GM21390 (cell line): ENCODE data around the gene XRCC5.
A peak's percentile ranks its signal among the peaks of the same experiment; 100 is the strongest.
"Not testable (repeated sequence)": the region's sequence is repeated elsewhere in the genome, so short reads cannot be mapped to it uniquely, and the experiment has no call there.

Experiments
- ATAC-seq: cut with Tn5 transposase; IDR thresholded peaks from one replicate; pipeline ENCODE4 v1.9.1; 2021; ENCODE audit not compliant: unreplicated experiment

Gene XRCC5

GRCh38 chr2:216116418-216116817 lies 7.3 kb downstream of the XRCC5 start:
- ATAC-seq = no peak

GRCh38 chr2:216117561-216118340 lies 8.6 kb downstream of the XRCC5 start:
- ATAC-seq = no peak

- ATAC-seq = no peak
Observed at GRCh38 chr2:216118474-216118873, 9.3 kb downstream of the XRCC5 start.

GRCh38 chr2:216119146-216119545 lies 10.0 kb downstream of the XRCC5 start:
- no peak for ATAC-seq

DNA sequence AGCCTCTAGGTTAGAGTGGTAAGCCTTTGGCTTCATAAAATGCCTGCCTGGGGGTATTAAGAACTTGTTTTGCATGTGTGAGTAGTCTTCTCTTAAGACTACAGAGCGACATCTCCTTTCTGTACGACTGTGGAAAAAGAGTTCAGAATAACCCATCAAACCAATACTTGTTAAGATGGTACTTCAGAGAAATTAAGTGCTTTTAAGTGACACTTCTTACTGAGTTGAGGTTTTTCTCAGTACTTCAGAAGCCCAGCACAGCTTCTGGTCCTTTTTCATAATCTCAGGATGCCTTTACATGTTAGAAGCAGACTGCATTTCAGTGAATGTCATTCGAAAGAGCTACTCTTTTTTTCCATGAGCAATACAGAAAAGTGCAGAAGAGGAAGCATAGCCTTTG lies 10.8 kb downstream of the XRCC5 start:
- ATAC-seq = no peak

- ATAC-seq = no peak
Observed at GRCh38 chr2:216121255-216121654, 12.1 kb downstream of the XRCC5 start.

GRCh38 chr2:216126943-216127342 lies 17.8 kb downstream of the XRCC5 start:
- ATAC-seq = no peak

DNA sequence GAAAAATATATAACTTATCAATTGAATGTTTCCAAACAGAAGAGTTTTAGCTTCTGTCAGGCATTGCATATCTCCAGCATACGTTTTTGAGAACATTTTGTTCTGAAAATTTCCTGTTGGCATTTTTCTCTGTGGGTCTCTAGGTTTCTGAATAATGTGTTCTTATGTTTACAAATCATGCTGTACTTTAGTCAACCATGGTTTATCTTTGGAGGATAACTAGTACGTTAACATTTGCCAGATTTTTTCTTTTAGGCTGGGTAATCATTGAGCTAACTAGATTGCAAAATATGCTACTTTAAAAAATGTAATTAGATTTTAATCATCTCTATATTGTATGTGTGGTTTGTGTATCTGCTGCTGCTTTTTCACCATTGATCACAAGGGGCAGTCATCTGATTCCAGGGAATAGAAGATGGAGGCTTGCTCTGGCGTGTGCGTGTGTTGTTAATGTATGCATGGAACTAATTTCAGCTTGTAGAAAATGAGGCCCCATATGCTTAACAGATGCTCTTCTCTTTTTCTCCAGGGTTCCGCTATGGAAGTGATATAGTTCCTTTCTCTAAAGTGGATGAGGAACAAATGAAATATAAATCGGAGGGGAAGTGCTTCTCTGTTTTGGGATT lies 21.3 kb downstream of the XRCC5 start:
- no peak for ATAC-seq

GRCh38 chr2:216131175-216131926 lies 22.2 kb downstream of the XRCC5 start:
- ATAC-seq = no peak

- no peak for ATAC-seq
Observed at GRCh38 chr2:216132585-216132984, 23.4 kb downstream of the XRCC5 start.

DNA sequence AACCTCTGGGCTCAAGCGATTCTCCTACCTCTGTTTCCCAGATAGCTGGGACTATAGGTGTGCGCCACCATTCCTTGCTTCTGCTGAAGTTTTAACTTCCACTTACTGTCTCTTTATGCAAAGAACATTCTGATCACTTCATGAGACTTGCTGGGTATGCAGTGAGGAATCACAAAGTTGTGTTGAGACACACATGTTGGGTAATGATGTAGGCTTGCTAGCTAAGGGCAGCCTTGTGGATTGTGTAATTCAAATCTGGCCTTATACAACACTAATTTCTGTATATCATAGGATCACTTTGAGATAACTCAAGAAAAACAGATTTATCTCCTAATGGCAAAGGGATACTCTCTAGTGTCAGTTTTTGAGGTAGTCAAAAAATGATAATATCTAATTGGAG lies 24.2 kb downstream of the XRCC5 start:
- ATAC-seq = no peak

DNA sequence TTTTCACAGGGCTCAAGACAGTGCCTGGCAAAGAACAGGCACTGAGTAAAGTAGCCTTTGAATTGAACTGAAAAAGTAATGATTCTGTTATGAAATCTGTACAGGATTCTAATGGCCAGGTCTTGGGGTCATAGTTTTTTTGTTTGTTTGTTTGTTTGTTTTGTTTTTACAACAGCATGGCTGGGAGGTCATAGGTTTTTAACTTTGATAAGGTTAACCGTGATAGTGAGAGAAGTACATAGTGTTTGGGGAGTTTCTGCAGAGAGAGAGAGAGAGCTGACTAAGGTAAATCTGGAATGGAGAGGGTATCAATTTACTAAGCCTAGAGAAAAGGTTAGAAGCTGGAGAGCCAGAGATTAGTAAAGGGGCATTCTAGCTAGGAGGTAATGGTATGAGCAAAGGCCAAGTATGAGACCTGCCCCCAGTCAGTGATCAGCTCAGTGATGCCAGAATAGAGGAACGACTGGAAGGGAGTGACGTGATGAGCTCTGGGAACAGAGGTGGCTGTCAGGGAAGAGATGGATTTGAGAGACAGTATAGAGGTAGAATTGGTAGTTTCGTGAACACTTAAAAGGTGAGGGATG lies 25.9 kb downstream of the XRCC5 start:
- no peak for ATAC-seq

DNA sequence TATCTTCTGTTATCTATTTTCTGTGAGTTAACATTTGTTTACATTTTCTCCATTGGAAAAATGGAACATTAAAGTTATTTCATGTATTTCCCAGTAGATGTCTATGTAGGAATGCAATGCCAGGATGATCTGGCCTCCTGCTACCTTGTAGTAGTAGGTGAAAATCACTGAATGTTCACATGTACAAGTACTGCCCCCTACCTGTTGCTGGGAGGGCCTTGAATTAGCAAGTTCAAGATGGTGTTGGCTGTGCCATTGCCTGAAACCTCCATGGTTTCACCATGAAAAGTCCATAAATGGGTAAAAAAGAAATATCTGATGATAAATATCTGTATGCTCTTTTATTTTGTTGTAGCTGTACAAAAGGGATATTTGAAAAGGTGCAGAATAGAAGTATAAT lies 30.7 kb downstream of the XRCC5 start:
- ATAC-seq = no peak

DNA sequence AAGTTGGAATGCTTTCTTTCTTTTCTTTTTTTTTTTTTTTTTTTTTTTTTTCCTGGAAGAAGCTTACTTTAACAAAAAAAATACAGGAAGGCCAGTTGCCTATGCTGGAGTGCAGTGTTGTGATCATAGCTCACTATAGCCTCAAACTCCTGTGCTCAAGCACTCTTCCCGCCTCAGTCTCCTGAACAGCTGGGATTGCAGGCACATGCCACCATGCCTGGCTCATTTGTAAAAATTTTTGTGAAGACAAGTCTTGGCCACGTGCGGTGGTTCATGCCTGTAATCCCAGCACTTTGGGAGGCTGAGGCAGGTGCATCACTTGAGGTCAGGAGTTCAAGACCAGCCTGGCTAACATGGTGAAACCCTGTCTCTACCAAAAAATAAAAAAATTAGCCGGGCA lies 32.4 kb downstream of the XRCC5 start:
- ATAC-seq = not testable (repeated sequence)

DNA sequence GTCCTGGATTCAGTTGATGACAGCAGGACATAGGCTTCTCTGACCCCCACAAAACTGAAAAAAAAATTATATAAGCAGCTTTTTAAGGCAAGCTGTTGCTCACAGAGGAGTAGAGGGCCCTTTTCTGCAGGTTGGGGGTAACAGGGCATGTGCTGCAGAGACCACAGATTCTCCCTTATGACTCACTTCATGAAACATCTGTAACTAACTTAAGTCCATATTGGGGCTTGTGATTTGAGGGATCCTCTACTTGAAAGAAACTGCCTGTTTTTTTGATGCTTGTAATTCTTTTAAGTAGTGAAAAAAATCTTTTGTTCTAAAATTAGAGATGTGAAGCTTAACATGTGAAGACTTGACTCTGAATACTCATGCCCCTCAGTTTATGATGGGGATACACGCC lies 33.4 kb downstream of the XRCC5 start:
- peak; percentile 98 for ATAC-seq

DNA sequence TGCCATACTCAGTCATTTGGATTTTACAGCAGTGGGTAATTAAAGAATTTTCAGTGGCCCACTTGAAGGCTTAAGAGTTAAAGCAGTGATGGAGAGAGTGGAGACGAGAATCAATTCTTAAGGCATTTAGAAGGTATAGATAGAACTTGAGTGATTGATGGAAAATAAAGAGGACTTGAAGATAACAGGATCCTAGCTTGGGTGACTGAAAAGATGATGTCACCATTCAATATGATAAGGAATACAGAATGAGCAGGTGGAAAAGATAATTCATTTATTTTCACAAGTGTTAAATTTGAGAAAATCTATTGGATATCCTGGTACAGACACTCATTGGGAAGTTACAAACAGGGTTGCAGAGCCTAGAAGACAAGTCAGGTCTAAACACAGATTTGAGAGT lies 35.2 kb downstream of the XRCC5 start:
- ATAC-seq = no peak

DNA sequence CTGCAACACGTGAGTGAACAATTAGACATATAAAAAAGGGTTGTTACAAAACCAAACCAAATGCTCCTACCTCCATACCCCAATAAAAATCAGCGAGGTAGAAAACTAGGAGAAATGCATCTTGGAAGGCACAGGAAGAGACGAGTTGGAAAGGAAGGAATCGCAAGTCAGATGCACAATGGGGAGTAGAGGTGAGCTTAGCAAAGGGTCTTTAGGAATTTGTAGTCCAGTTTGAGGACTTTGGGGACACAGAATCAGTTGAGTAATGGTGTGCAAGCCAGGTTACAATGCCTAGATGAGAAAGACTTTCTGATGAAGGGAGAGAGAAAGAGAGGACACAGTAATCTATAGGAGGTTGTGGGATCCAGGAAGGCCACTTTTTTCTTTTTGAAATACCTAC lies 35.7 kb downstream of the XRCC5 start:
- no peak for ATAC-seq

- no peak for ATAC-seq
Observed at GRCh38 chr2:216146573-216146972, 37.4 kb downstream of the XRCC5 start.

DNA sequence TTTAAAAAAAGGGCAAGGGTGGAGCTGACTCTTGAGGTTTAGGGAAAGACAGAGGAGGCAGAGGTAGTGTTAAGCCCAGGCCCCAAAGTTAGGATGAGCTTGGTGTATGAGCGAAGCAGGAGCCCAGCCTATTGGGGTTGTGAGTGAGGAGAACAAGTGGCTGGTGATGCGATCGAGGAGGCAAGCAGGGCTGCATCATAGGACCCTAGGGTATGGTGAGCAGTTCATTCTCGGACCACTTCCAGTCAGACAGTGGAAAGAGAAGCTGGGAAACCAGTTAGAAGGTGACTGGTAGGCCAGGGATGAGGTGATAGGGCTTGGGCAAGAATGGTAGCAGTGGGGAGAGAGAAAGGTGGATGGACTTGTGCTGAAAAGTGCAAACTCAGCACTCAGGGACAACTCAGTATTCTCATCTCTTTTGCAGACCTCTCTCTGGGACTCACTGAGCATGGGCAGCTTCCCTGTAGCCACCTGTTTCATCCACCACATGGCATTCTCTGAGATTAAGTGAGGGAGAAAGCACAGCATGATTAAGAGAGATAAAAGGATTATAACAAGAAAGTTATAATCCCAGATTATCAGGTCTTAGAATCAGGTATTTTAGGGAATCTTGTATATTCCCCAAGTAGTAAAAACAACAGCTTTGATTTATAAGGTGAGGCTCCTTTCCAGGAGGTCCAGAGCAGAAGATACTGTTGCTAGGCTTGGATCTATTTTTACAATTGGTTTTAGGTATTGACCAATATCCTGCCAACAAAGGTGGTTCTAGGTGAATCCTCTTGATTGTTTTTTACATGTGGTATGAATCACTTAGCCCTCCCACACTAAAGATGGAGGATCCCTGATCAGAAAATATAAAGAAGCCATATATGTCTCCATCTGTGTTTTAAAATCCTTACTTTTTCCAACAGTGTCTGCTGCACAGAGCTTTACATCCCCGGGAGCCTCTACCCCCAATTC lies 38.3 kb downstream of the XRCC5 start:
- ATAC-seq = no peak

- no peak for ATAC-seq
Observed at GRCh38 chr2:216148983-216149382, 39.8 kb downstream of the XRCC5 start.

DNA sequence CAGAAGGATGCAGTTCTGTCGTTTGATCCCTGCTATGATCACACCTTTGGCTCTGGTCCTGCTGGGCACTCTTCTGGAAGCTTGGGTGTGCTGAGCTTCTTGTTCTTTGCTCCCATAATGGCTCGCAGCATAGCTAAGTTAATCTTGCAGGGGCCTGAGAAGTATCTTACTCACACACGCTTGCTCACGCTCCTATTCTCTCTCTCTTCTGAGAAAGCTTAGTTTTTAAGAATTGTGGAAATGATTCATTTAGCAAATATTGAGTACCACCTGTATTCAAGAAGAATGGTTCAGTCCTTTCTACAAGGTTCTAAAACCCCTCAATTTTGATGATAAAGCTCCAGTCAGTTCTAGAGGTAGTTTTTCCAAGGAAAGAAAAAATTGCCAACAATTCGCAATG lies 40.6 kb downstream of the XRCC5 start:
- ATAC-seq = no peak
